ENCODE data around the gene BLM. TPM values are rescaled to one million over a fixed set of nuclear protein-coding genes. Genes with fewer than 3 reads are reported as not detected.

BLM gene
- polyA plus RNA-seq, 1 donor: 3.7 TPM

DNA sequence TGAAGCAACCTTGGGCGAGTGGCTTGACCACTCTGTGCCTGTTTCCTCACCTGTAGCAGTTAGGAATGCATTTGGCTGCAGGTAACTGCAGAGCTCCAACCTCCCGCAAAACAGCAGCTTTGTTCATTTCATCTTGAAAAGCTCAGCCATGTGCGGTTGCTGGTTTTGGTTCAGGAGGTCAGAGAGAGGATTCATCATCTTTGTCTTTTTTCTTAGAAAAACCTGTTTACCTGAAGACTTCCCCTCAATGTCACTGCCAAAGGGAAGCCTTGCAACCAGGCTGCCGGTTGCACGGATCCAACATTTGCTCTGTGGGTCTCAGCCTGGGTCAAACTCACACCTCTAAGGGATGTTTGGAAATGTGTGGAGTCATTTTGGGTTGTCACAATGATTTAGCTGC lies 134.8 kb downstream of the BLM start:
- no peak for DNase-seq

DNA sequence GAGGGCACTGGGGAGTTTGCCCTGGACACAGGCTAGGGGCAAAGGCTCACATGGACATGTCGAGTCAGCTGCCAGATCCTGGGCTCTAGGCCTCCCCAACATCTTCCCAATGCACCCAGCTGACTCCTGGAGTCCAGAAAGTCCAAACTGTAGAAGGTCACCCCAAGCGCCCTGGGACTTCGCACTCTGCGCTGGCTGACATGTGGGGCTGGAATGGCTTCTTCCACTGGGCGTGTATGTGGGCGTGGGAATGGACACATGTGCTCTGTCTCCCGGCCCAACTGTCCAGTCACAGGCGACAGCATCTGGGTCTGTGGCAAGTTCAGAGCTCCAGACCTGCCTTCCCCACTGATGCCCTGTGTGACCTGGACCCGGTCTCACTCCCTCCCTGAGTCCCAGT lies 138.0 kb downstream of the BLM start:
- no peak for DNase-seq

DNA sequence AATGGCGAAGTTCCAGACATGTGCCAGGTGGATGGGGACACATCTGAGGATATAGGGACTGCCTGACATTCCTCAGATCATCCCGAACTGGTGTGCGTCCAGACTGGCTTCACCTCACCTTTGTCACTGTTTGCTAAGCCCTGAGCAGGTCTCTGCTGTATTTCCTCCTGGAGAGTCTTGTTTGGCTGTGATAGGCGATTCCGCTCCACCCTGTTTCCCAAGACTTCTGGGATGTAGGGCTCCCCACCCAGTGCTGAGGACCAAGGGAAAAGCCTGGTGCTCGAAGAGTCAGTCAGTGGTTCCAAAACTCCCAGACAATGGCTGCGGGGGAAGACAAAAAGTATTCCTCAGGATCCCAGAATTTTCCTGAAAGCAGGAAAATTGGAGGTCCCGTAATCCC lies 140.2 kb downstream of the BLM start:
- DNase-seq: no peak

DNA sequence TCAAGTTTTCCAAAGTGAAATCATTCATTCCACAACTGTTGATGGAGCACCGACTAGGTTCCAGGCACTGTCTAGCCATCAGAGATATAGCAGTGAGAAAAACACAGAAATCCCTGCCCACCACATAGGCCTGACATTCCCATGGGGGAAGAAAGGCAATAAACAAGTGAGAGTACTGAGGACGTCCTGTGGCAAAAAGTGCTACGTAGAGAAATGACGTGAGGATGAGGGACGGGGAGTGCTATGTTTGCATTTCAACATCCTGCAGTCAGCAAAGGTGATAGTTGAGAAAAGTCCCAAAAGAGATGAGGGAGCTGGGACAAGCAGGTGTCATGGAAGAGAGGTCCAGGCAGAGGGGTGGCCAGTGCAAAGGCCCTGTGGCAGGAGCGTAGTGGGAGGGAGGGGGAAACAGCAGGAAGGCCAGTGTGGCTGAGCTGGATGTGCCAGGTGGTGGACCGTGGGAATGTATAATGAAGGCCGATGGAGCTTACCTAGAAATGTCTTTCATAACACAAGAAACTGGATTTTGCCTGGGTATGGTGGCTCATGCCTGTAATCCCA lies 140.8 kb downstream of the BLM start:
- DNase-seq: no peak

DNA sequence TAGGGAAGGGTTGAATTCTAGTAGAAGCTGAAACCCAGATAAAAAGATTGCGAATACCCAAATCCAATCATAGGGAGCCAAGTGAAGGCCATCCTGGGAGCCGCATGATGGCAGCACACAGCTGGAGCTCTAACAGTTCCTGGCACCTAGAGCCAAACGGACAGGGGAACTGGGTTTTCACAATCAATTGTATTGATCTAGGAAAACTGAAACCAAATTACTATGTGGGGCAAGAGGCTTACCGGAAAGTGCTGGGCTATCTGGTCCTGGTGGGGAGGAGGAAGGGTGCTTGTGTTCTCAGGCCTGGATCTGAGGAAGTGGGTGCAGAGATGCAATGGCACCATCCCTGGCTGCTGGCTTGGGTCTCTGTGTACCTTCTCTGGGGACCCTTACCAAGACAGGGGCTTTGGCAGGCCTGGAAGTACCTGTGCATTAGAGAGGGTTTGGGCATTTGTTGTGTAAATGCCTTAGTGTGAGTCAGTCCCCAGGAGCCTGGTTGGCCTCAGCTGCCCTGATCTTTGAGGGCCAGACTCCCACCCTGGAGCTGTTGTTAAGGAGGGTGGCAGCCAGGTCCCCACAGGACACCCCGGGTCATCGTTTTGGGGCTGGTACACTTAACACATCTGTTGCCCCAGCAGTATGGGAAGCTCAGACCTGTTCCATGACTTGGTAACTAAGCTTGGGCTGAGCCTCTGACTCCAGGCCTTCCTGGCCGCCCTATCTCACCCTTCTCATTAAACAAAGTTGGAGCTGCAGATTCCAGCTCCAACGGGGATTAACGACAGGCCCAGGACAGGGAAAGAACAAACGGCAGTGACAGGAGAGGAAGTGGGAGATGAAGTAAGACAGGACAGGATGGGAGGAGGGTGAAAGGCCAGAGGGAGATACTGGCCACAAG lies 142.3 kb downstream of the BLM start:
- no peak for DNase-seq

- DNase-seq: no peak
Observed at GRCh38 chr15:90860450-90860849, 143.3 kb downstream of the BLM start.

DNA sequence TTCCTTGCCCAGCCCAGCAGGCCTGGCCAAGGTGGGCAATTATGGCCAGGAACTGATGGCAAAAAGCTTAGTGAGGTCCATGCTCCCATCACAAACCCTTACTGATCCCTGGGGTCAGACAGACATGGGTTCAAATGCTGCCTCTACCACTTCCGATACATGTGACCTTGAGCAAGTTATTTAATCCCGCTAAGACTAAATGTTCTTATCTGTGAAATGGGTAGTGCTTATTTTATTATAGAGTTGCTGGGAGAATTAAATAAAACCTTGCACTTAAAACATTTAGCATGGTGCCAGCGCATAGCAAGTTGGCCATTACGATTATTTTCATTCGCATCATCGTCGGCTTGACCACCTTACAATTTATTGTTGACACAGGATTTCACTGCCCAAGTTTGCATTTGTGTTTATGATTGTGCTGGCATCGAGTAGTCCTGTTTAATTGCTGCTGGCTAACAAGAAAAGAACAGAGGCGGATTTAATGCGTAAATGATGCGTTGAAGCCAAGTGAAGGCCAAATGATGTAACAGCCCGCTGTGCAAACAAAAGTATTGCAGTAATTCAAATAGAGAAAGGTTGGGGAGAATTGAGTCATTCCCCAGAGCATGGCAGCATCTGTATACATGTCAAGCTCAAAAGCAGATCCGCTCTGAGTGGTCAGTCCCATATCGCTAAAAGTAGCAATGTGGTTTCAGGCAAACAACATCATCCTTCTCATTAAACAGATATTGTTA lies 144.0 kb downstream of the BLM start:
- DNase-seq: no peak

GRCh38 chr15:90862487-90862886 lies 145.3 kb downstream of the BLM start:
- DNase-seq: no peak

DNA sequence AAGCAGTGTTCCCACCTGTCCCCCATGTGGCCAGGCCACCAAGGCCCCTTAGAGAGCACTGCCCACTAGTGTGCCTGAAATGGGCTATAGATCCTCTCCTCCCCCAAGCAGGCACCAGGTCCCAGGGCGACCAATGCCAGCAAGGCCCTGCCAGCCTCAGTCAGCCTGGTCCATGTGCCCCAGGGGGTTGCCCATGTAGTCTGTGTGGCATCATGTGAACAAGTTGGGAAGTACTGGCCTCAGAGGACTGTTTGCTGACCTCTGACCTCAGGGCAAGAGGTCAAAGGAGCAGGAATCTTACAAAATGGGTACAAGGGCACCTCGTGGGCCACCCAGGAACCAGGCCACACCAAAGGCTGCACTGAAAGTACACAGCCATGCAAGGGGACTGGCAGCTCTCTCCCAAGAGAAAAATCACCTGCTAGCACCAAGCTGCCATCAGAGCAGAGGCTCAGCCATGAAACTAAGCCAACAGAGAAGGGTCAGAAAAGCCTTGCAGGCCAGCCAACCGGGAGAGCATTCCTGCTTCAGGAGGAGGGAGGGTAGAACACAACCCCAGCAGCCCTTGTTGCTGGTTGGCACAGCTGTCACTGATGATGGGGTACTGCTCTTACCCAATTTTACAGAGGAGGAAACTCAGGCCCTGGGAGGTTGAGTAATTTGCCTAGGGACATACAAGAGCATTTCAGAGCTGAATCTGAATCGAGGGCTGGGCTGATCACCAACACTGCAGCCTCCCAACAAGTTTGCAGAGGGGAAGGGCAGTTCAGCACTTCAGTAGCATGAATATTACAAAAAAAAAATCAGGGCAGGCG lies 146.0 kb downstream of the BLM start:
- DNase-seq: no peak

DNA sequence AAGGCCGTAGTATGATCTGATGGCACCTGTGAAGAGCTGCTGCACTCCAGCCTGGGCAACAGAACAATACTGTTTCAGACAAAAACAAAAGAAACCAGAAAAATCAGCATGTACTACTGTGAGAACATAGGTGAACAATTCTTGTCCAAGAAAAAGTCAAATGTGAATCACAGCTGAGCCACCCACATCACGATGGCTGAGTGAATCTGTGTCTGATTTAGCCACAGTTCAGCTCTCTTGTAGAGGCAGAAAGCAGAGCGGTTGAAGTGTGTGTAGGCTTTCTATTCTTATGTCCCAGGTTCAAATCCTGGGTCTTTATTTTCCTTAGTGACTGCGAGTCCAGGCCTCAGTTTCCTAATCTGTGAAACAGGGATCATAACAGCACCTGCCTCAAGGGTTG lies 146.8 kb downstream of the BLM start:
- DNase-seq: no peak

GRCh38 chr15:90864507-90864906 lies 147.4 kb downstream of the BLM start:
- DNase-seq: no peak

DNA sequence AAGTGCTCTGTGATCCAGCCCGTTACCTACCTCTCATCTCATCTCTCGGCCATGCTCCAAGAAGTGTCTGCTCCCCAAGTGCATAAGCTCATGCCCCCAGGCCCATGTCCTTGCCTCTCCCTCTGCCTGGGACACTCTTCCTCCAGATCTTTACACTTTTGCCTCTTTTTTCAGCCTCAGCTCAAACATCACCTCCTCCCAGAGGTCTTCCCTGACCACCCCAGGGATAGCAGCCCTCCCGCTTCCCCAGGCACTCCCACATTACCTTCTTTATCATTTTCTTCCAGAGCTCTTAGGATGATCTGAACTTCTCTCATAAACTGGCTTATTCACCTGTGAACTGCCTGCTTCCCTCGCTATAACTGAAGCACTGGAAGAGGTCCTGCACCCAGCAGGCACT lies 148.6 kb downstream of the BLM start:
- no peak for DNase-seq

Other genes with a start within 250 kb of the BLM start
- gene CRTC3, start 187.4 kb upstream of the BLM start, polyA plus RNA-seq (ENCODE audit: insufficient read length): 26.4 TPM
- gene FURIN, start 151.2 kb downstream of the BLM start, polyA plus RNA-seq (ENCODE audit: insufficient read length): 35.3 TPM
- gene FES, start 167.2 kb downstream of the BLM start, polyA plus RNA-seq (ENCODE audit: insufficient read length): 16.4 TPM
- 39.8 TPM for gene MAN2A2, start 186.0 kb downstream of the BLM start, polyA plus RNA-seq (ENCODE audit: insufficient read length)
- gene HDDC3, start 215.2 kb downstream of the BLM start, polyA plus RNA-seq (ENCODE audit: insufficient read length): 10.4 TPM
- gene UNC45A, start 217.9 kb downstream of the BLM start, polyA plus RNA-seq (ENCODE audit: insufficient read length): 27.1 TPM
- 14.1 TPM for gene RCCD1, start 237.5 kb downstream of the BLM start, polyA plus RNA-seq (ENCODE audit: insufficient read length)